Measurements from ENCODE around the gene KRT73.

Gene KRT73

GRCh38 chr12:52611080-52611468 is 7.3 kb downstream of the KRT73 start:
- no peak for DNase-seq (ENCODE audit: low read depth)
- H3K4me3 ChIP-seq (ENCODE audit: low read depth, low read length), result no peak overlapping the region
- no peak for TF ChIP-seq CTCF (IDR thresholded peaks at IDR 0.05; ENCODE audit: control insufficient read depth, extremely low read depth, insufficient read depth)

- no peak for DNase-seq (ENCODE audit: low read depth)
- no peak overlapping the region for H3K4me3 ChIP-seq (ENCODE audit: low read depth, low read length)
- no peak for TF ChIP-seq CTCF (IDR thresholded peaks at IDR 0.05; ENCODE audit: control insufficient read depth, extremely low read depth, insufficient read depth)
These were observed 9.3 kb downstream of the KRT73 start for GRCh38 chr12:52608826-52609630.

DNA sequence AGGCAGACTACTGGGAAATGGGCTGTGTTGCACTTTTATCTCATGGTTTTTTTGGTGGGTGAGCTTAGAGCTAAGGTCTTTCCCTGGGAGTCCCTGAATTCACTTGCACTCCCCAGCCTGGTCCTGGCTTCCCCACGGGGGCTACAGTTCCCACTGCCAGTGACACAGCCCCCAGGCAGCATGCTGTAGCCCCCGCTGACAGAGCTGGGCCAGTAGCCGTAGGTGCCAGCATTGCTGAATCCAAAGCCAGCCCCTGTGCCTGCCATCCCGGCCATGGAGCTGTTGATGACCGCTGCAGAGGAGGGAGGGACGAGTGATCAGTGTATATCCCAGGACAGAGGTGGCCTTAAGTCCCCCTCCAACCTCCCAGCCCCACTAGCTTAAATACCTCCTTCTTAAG is 10.2 kb downstream of the KRT73 start:
- TF ChIP-seq CTCF (IDR thresholded peaks at IDR 0.05; ENCODE audit: control insufficient read depth, extremely low read depth, insufficient read depth), result no peak
- no peak for DNase-seq (ENCODE audit: low read depth)
- H3K4me3 ChIP-seq (ENCODE audit: low read depth, low read length), result no peak overlapping the region

DNA sequence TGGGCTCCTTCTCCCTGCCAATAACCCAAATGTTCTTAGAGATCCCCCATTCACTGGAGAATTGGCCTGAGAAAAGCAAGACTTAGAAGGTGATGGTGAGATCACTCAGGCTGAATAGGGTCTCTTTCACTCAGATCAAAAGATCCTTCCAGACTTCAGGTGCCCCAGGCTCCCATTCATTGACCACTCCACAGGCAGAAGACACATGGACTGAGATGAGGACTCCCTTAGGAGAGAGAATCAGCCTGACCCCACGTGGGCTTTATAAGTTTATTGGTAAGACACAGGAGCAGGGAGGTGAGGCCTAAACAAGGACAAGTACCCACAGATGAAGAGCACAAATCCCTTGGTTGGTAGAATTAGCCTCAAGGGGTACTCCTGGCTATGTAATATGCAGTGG is 11.0 kb downstream of the KRT73 start:
- no peak for TF ChIP-seq CTCF (IDR thresholded peaks at IDR 0.05; ENCODE audit: control insufficient read depth, extremely low read depth, insufficient read depth)
- no peak for DNase-seq (ENCODE audit: low read depth)
- H3K4me3 ChIP-seq (ENCODE audit: low read depth, low read length), result no peak overlapping the region

- no peak for DNase-seq (ENCODE audit: low read depth)
- TF ChIP-seq CTCF (IDR thresholded peaks at IDR 0.05; ENCODE audit: control insufficient read depth, extremely low read depth, insufficient read depth), result no peak
- no peak overlapping the region for H3K4me3 ChIP-seq (ENCODE audit: low read depth, low read length)
These were observed 11.7 kb downstream of the KRT73 start for GRCh38 chr12:52606581-52607218.

GRCh38 chr12:52606096-52606495 is 12.3 kb downstream of the KRT73 start:
- no peak for TF ChIP-seq CTCF (IDR thresholded peaks at IDR 0.05; ENCODE audit: control insufficient read depth, extremely low read depth, insufficient read depth)

More at GRCh38 chr12:52606096-52606495, 12.3 kb downstream of the KRT73 start:
- DNase-seq (ENCODE audit: low read depth), result no peak
- no peak overlapping the region for H3K4me3 ChIP-seq (ENCODE audit: low read depth, low read length)
